Dendritic cell treated with granulocyte-macrophage colony-stimulating factor and Interleukin-4, amounts not matched to agents 40 ng/mL and 50 ng/mL, for 4 days (primary cell): Measurements from ENCODE around the gene ATP8A2.
"Not testable (repeated sequence)": the region's sequence is repeated elsewhere in the genome, so short reads cannot be mapped to it uniquely, and the experiment has no call there.

Source experiments
- H3K27ac Mint-ChIP-seq: one replicate; pipeline ENCODE4 v1.8.0; 2022; ENCODE audit warnings: mild to moderate bottlenecking, mixed read lengths
- H3K27me3 Mint-ChIP-seq: one replicate; pipeline ENCODE4 v1.8.0; 2022; ENCODE audit warnings: mild to moderate bottlenecking, mixed read lengths
- H3K36me3 Mint-ChIP-seq: one replicate; pipeline ENCODE4 v1.8.0; 2022; ENCODE audit warnings: low read depth, mixed read lengths
- H3K4me1 Mint-ChIP-seq: one replicate; pipeline ENCODE4 v1.8.0; 2022; ENCODE audit warnings: low read depth, mixed read lengths
- H3K4me3 Mint-ChIP-seq: one replicate; pipeline ENCODE4 v1.8.0; 2022; ENCODE audit warnings: mild to moderate bottlenecking, moderate library complexity, mixed read lengths
- H3K9me3 Mint-ChIP-seq: one replicate; pipeline ENCODE4 v1.8.0; 2022; ENCODE audit warnings: mixed read lengths
- intact Hi-C: fragments of 100-400 bp; cut with micrococcal nuclease; formaldehyde crosslinking; loops from one replicate; pipeline ENCODE4 v1.15.0; 2022

ATP8A2 gene

DNA sequence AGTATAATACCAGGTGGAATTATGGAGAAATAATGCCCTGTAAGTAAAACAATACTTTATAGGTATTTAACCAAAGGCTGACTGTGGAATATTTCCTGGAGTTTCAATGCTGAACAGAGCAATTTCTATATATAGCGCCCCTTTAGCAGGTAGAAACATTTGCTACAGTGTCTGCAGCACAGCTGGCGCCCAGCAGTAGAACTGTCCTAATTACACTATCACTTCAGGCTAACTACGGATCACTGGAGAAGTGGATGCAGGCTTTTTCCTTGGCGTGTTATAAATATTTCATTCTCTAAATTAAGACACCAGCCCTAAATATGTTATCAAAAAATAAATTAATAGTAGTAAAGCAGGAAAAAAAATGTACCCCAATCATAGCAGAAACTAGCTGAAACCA lies 677.0 kb downstream of the ATP8A2 start:
- Mint-ChIP-seq H3K9me3 (no peaks in the 10 kb centered on the region), H3K36me3 (no peaks in the 10 kb centered on the region), H3K27me3 (peaks cover 54% of the 10 kb centered on the region), H3K4me1 (no peaks in the 10 kb centered on the region), H3K4me3 (no peak overlapping the region), H3K27ac (no peak overlapping the region)
- intact Hi-C loops = no loop called here

DNA sequence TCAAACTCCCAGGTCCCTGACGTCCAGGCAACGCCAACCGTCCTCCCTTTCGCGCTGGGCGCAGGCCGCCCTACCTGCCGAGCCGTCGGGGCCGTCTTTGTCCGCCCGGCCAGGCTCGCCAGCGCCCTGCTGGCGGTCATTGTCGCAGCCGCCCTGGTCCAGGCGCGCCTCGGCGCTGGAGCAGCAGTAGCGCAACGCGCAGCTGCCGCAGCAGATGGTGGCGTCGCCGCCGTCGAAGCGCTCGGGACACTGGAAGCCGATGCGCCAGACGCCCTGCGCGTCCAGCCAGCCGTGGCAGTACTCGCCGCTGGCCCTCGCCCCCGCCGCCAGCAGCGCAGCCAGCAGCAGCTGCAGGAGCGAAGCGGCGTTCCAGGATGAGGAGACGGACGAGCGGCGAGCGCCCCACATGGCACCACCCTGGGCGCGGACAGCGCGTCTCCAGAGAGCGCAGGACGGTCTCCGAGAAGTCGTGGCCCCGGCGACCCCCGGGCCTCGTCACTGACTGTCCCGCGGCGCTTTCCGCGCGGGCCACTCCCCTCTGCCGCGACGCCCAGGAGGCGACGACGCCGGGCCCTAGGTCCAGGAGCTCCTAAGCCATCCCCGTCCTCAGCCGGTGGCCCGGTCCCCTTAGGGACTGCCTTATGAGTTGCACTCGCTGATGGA lies 678.9 kb downstream of the ATP8A2 start:
- H3K9me3 Mint-ChIP-seq = no peaks in the 10 kb centered on the region
- no peak overlapping the region for H3K4me3 Mint-ChIP-seq
- H3K36me3 Mint-ChIP-seq = no peaks in the 10 kb centered on the region
- H3K4me1 Mint-ChIP-seq = no peaks in the 10 kb centered on the region
- H3K27me3 Mint-ChIP-seq = peaks cover 59% of the 10 kb centered on the region
- intact Hi-C loops = no loop called here
- H3K27ac Mint-ChIP-seq = no peak overlapping the region

DNA sequence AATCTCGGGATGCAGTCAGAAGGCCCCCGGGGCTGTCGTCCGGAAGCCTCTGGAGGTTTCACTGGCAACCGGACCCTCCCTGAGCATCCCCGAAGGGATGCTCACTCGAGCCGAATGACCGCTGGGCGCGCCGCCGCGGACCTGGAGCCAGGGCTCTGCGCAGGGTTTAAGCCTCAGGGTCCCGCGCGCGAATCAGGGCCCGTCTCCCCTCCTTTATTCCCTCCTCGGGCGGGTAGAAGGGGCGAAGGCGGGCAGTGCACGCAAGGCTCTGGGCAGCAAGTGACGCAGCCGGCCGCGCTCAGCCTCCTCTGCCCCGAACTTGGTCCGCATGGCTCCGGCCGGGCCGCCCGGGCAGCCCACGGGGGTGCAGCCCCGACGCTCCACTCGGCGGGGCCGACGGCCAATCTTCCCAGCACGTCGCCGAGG lies 679.5 kb downstream of the ATP8A2 start:
- intact Hi-C loops = no loop called here
- no peaks in the 10 kb centered on the region for H3K36me3 Mint-ChIP-seq
- no peaks in the 10 kb centered on the region for H3K4me1 Mint-ChIP-seq
- H3K27ac Mint-ChIP-seq = no peak overlapping the region
- H3K27me3 Mint-ChIP-seq = peaks cover 59% of the 10 kb centered on the region
- no peak overlapping the region for H3K4me3 Mint-ChIP-seq
- H3K9me3 Mint-ChIP-seq = no peaks in the 10 kb centered on the region

DNA sequence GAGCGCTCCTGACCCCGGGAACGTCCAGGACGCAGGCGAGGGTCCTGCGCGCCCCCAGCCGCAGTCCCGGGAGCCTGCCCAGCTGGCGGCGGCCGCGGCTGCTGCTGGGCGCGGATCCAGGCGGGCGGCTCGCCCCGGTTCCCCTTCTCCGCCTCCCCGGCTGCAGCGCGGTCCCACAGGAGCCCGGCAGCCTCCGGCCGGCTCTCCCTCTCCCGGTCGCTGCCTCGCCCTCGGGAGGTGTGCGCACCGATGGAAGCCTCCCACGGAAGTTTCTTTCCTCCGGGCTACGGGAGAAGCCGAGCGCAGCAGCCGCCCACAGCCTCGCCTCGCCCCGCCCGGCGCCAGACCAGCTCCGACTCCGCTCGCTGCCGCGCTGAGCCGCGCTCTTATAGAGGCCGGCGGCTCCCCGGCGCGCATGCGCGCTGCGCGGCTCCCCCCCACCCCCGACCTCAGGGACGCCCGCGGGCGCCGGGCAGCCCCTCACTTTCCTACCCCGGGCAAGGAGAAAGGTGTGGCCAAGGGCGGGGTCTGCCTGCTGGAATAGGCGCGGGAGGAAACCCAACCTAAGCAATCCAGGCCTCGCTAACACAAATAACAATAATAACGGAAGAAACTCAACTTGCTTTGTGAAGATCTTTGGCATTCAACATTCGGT lies 680.0 kb downstream of the ATP8A2 start, which contains the start of gene SHISA2:
Gene SHISA2, minus strand, starts transcription at position 360 of the 655 bp plus-strand sequence. CDS start 1,041 bp downstream, outside the sequence.
- intact Hi-C loops = no loop called here
- Mint-ChIP-seq H3K27ac (no peak within 1 kb of the TSS), H3K27me3 (peaks cover 57% of the 10 kb centered on the region)

DNA sequence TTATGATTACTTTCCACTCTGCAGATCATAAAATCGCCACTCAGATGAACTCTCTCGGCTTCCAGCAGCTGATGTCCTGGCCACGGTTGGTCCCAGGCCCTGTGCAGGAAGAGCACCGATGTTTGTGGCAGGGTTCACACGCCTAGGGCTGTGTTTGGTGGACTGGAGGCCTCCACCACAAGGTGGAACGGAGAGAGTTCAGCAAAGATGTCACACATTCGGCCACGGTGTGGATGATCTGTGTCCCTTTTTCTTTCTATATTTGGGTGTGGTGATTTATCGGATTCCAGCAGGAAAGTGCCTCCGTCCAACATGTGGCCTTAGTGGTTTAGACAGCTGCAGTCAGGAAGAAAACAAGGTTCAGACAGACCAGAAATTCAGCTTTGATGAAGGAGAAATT lies 680.6 kb downstream of the ATP8A2 start:
- Mint-ChIP-seq H3K36me3 (no peaks in the 10 kb centered on the region), H3K27ac (no peak overlapping the region), H3K4me3 (no peak overlapping the region), H3K9me3 (no peaks in the 10 kb centered on the region), H3K27me3 (peaks cover 56% of the 10 kb centered on the region), H3K4me1 (no peaks in the 10 kb centered on the region)
- intact Hi-C loops = no loop called here

More for the DNA sequence above, 680.0 kb downstream of the ATP8A2 start, which contains the start of gene SHISA2:
- Mint-ChIP-seq H3K9me3 (no peaks in the 10 kb centered on the region), H3K4me1 (no peaks in the 10 kb centered on the region), H3K4me3 (peak within 1 kb of the TSS; percentile 35), H3K36me3 (no peaks in the 10 kb centered on the region)

DNA sequence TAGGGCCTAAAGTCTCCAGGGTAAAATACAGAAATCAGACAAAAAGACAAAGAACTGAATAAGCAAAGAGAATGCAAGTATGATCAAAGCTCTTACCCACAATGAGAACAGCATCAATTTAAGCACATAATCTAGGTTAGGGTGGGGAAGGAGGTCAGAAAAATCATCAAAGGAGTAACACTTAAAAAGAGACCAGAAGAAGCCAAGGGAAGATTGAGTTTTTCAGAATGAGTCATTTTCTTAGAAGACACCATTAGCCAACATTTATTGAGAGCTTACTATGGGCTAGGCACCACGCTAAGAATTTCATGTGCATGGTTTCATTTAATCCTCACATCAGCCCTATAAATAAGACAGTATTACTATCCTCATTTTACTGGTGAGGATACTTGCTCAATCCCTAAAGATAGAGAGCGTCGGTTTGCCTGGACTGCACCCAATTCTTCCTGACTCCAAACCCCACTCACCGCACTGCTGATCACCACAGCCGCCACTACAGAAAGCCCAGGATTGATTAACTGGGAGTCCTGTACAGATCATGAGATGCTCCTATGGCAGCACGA lies 681.7 kb downstream of the ATP8A2 start:
- no peak overlapping the region for H3K27ac Mint-ChIP-seq
- peaks cover 55% of the 10 kb centered on the region for H3K27me3 Mint-ChIP-seq
- no peaks in the 10 kb centered on the region for H3K9me3 Mint-ChIP-seq
- intact Hi-C loops = no loop called here
- H3K4me1 Mint-ChIP-seq = no peaks in the 10 kb centered on the region
- no peaks in the 10 kb centered on the region for H3K36me3 Mint-ChIP-seq
- H3K4me3 Mint-ChIP-seq = no peak overlapping the region

DNA sequence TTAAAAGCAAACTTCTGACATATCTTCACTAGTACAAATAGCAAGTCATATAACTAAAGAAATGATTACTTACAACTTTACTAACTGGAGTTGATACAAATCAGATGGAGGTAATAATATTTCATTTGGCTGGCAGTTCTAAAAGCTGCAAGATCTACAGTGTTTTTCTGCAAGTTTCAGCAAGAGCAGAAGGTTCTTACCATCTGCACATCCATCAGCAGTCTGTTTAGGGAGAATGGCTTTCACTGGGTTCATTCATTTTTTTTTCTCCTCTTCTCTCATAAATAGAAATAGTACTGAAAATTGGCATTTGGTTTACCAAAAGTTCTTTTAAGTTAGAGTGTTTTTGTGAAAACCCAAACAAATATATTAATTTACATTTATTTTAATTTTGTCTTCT lies 683.1 kb downstream of the ATP8A2 start:
- no peak overlapping the region for H3K4me3 Mint-ChIP-seq
- H3K36me3 Mint-ChIP-seq = no peaks in the 10 kb centered on the region
- H3K27ac Mint-ChIP-seq = no peak overlapping the region
- no peaks in the 10 kb centered on the region for H3K4me1 Mint-ChIP-seq
- H3K9me3 Mint-ChIP-seq = no peaks in the 10 kb centered on the region
- peaks cover 46% of the 10 kb centered on the region for H3K27me3 Mint-ChIP-seq
- intact Hi-C loops = no loop called here

DNA sequence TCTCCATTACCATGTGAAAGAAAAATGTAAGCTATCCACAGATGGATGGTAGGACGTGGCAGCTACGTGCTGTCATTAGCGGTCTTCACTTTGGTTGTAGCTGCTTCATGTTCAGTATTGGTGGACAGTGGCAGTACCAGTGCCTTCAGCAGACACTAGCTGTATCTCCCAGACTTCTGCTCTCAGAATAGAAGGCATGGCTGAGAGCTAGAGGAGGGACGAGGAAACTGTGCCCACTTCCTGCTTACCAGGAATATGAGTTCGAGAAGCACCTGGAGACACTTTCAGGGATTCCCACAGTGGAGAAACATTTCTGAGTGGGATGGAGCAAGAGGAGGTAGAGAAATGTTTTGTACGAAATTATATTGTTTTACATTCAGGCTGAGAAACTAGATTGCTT lies 686.9 kb downstream of the ATP8A2 start:
- H3K36me3 Mint-ChIP-seq = no peaks in the 10 kb centered on the region
- H3K9me3 Mint-ChIP-seq = no peaks in the 10 kb centered on the region
- no peak overlapping the region for H3K27ac Mint-ChIP-seq
- H3K27me3 Mint-ChIP-seq = peaks cover 12% of the 10 kb centered on the region
- no peaks in the 10 kb centered on the region for H3K4me1 Mint-ChIP-seq
- intact Hi-C loops = no loop called here
- no peak overlapping the region for H3K4me3 Mint-ChIP-seq

DNA sequence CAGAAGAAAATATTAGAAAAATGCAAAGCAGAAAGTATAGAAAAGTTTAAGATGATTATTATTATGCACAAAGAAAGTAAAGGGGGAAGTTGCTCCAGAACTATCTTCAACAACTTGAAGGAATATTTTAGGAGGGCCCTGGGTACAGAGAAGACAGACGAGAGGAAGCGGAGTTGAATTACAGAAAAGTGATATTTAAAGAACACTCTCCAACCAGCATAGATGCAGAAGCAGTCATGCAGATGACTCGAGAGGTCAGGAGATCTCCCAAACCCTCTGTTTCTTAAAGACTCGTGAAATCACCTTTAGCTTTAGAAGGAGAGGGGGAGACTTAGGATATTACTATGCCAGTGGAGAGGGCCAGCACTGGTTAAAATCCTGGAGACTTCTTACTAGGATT lies 688.6 kb downstream of the ATP8A2 start:
- intact Hi-C loops = loop anchor here (5.0 kb wide), 2 partner anchors 233 to 488 kb away; no protein-coding TSS in a partner anchor
- H3K9me3 Mint-ChIP-seq = no peaks in the 10 kb centered on the region
- no peak overlapping the region for H3K27ac Mint-ChIP-seq
- H3K36me3 Mint-ChIP-seq = no peaks in the 10 kb centered on the region
- peaks cover 6% of the 10 kb centered on the region for H3K27me3 Mint-ChIP-seq
- no peaks in the 10 kb centered on the region for H3K4me1 Mint-ChIP-seq
- H3K4me3 Mint-ChIP-seq = no peak overlapping the region

DNA sequence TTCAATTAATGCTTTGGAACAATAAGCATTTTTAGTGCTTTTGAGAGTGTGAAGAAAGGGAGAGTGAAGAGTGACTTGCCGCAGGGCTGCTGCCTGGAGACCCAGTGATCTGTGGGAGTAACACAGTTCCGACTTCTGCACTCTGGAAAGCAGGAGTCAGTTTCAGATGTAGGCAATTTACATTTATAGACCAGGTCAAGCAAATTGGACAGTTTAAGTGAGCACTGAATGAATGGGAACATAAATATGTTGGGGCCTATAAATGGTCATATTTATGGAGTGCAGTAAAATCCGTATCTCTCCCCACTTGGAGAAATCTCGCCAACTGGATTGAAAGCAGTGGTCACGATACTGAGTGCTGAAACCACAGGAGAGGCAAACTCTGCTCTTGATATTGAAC lies 689.5 kb downstream of the ATP8A2 start:
- Mint-ChIP-seq H3K9me3 (no peaks in the 10 kb centered on the region), H3K27ac (no peak overlapping the region), H3K27me3 (peaks cover 7% of the 10 kb centered on the region), H3K4me1 (no peaks in the 10 kb centered on the region), H3K36me3 (no peaks in the 10 kb centered on the region), H3K4me3 (no peak overlapping the region)
- intact Hi-C loops = loop anchor here (5.0 kb wide), 2 partner anchors 234 to 489 kb away; no protein-coding TSS in a partner anchor

DNA sequence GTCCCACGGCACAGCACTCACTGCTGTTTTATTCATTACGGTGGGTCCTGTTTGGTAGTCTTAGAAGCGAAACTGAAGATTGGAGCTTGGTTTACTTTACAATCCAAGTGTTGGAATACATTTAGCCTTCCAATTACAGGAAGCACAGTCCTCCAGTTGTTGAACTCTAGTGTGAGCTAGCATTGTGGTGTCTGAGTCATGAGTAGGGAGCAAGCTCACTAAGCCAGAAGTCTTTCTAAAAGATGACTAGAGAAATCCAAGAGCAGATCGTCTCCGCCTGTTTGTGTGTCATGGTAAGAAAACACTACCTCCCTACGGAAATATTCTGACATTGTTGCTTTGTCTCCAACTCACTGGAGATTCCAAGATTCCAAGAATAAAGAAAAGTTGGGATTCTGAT lies 690.2 kb downstream of the ATP8A2 start:
- peaks cover 7% of the 10 kb centered on the region for H3K27me3 Mint-ChIP-seq
- no peaks in the 10 kb centered on the region for H3K9me3 Mint-ChIP-seq
- intact Hi-C loops = loop anchor here (5.0 kb wide), 2 partner anchors 235 to 490 kb away; no protein-coding TSS in a partner anchor
- H3K4me3 Mint-ChIP-seq = no peak overlapping the region
- H3K36me3 Mint-ChIP-seq = no peaks in the 10 kb centered on the region
- no peaks in the 10 kb centered on the region for H3K4me1 Mint-ChIP-seq
- no peak overlapping the region for H3K27ac Mint-ChIP-seq

DNA sequence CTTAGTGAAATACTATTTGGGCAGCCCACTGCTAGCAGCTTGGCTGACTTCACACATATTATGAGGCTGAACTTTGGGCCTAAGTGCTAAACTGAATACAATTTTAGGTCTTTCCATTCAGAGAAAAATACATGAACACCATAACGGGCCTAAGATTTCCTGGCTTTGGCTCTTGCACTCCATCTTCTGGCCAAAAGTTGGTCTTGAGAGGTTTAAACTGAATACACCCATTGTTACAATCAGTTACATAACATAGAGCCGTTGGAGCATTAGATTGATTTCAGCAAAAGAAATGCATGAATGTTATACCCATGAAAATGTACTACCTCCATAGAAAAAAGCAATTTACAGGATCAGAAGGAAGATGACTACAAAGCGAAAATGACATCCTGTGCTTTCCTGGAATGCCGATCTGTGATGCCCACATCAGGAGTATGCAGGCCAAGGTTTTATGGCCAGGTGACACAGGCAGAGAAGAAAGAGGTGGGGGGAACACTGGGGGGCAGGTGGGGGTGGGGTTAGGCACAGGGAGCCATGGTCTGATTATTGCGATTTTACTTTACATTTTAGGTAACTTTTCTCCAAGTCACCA lies 691.2 kb downstream of the ATP8A2 start:
- Mint-ChIP-seq H3K36me3 (no peaks in the 10 kb centered on the region), H3K27me3 (peaks cover 6% of the 10 kb centered on the region), H3K4me1 (no peaks in the 10 kb centered on the region), H3K27ac (no peak overlapping the region), H3K9me3 (no peaks in the 10 kb centered on the region), H3K4me3 (no peak overlapping the region)
- intact Hi-C loops = loop anchor here (5.0 kb wide), 2 partner anchors 236 to 491 kb away; no protein-coding TSS in a partner anchor

DNA sequence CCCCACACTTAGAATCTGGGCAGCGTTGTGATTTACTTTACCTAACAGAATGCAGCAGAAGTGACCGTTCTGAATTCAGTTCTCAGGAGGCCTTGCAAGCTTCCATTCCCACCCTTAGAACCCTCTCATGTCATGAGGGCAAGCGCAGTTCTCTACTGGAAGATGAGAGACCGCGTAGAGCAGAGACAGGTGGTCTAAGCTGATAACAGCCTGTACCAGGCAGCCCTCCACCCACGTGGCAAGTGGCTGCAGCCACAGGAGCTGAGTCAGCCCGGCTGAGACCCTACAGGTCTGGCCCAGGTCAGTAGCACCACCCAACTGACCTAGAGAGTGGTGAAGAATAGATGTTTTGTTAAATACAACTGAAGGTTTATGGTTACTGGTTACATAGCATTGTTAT lies 694.7 kb downstream of the ATP8A2 start:
- intact Hi-C loops, H3K9me3 Mint-ChIP-seq, H3K4me1 Mint-ChIP-seq, H3K27me3 Mint-ChIP-seq, H3K27ac Mint-ChIP-seq, H3K36me3 Mint-ChIP-seq, H3K4me3 Mint-ChIP-seq: not testable (repeated sequence)

DNA sequence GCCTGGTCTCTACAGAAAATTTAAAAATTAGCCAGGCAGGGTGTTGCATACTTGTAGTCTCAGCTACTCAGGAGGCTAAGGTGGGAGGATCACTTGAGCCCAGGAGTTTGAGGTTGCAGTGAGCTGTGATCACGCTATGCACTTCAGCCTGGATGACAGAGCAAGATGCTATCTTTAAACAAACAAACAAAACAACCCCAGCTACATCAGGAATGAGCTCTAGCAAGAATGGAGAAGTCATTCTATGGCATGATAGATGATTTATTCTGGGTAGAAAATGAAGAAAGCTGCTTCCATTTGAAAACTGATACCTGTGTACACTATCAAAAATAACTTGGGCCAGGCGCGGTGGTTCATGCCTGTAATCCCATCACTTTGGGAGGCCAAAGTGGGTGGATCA lies 695.8 kb downstream of the ATP8A2 start:
- no peak overlapping the region for H3K27ac Mint-ChIP-seq
- no peaks in the 10 kb centered on the region for H3K36me3 Mint-ChIP-seq
- intact Hi-C loops = no loop called here
- no peak overlapping the region for H3K4me3 Mint-ChIP-seq
- H3K4me1 Mint-ChIP-seq = no peaks in the 10 kb centered on the region
- H3K9me3 Mint-ChIP-seq = no peaks in the 10 kb centered on the region
- H3K27me3 Mint-ChIP-seq = peaks cover 7% of the 10 kb centered on the region
